ENCODE results near the gene SPINT1.

Gene SPINT1

GRCh38 chr15:40906091-40906990, 62.5 kb downstream of the SPINT1 start:
- H3K27ac ChIP-seq, result peak overlapping the region; percentile 76
- peak; percentile 90 for TF ChIP-seq CTCF (conservative IDR thresholded peaks at IDR 0.05)

GRCh38 chr15:40906991-40907802, 63.3 kb downstream of the SPINT1 start:
- H3K27ac ChIP-seq, result peak overlapping the region; percentile 76

More at GRCh38 chr15:40906991-40907802, 63.3 kb downstream of the SPINT1 start:
- no peak for TF ChIP-seq CTCF (conservative IDR thresholded peaks at IDR 0.05)

Data from VCaP (cell line).